HepG2 (cell line): ENCODE data around the gene MEX3D. TPM values are rescaled to one million over a fixed set of nuclear protein-coding genes. Genes with fewer than 3 reads are reported as not detected.

Source experiments
- ATAC-seq: fragments of 200-7000 bp; cut with Tn5 transposase; 3 replicates; pipeline ENCODE4 v1.9.1; 2020; ENCODE audit warnings: mild to moderate bottlenecking, moderate library complexity
- BruUV-seq: library from RNA; stranded (reverse); fragments of 400-500 nt; replicated peaks from 2 replicates; lab custom pipeline; 2021; lab: Mats Ljungman, UMichigan
- CTCF ChIA-PET: fragments of 300-600 bp; formaldehyde crosslinking; extraction: SDS; loops from one replicate; lab custom pipeline; 2021; ENCODE audit warnings: low total read pairs, inconsistent platforms, low intra/inter-chr PET ratio; lab: Yijun Ruan, JAX
- POLR2A ChIA-PET: fragments of 350-600 bp; sonication (Branson Sonifier 250); formaldehyde crosslinking; loops from one replicate; lab custom pipeline; 2020; ENCODE audit warnings: antibody characterized with exemption, inconsistent platforms; lab: Yijun Ruan, JAX
- DNase-seq: peaks from one replicate; pipeline ENCODE4 v3.0.0-alpha.2; 2015; ENCODE audit warnings: low spot score
- FAIRE-seq: peaks from 3 replicates; lab custom pipeline; 2011; peaks lifted over from hg19 to GRCh38; lab: Jason Lieb, UNC
- H2AFZ ChIP-seq: one replicate; pipeline ENCODE4 v1.6.1; 2011; ENCODE audit warnings: low read length, inconsistent platforms
- H3K27ac ChIP-seq: fragments of 300-600 bp; 3 replicates; pipeline ENCODE4 v1.8.0; 2011; ENCODE audit warnings: mixed run types, mild to moderate bottlenecking, mixed read lengths, low read length, inconsistent platforms; ENCODE audit not compliant: insufficient read depth; ENCODE audit errors: extremely low read length
- H3K27me3 ChIP-seq, 2 experiments: fragments of 200-600 bp in 1 of 2; 2 replicates in 1 of 2; 3 replicates in 1 of 2; pipeline versions ENCODE4 v1.6.0 to v1.8.0; 2011; ENCODE audit warnings: low read length in 2 of 2, mild to moderate bottlenecking in 2 of 2, moderate library complexity in 2 of 2, inconsistent platforms in 1 of 2; ENCODE audit not compliant: insufficient read depth in 2 of 2, control insufficient read depth in 1 of 2
- H3K36me3 ChIP-seq, 2 experiments: fragments of 200-600 bp in 1 of 2; replicated peaks in 1 of 2; 2 replicates in 1 of 2; 3 replicates in 1 of 2; pipeline versions ENCODE4 v1.5.1 to v1.8.0; 2011; ENCODE audit warnings: low read length in 2 of 2, inconsistent platforms in 1 of 2; ENCODE audit not compliant: insufficient read depth in 2 of 2, control insufficient read depth in 1 of 2
- H3K4me1 ChIP-seq: 2 replicates; pipeline ENCODE4 v1.5.1; 2012; ENCODE audit warnings: low read length, inconsistent platforms; ENCODE audit not compliant: insufficient read depth
- H3K4me2 ChIP-seq: 2 replicates; pipeline ENCODE4 v1.6.0; 2011; ENCODE audit warnings: low read depth, low read length, inconsistent platforms
- H3K4me3 ChIP-seq, 3 experiments: fragments of 200-600 bp in 1 of 3; sonication (generic), shearing (Covaris generic) in 1 of 3; replicated peaks in 1 of 3; 2 replicates each; pipeline ENCODE4 v1.5.1; 2011 to 2016; ENCODE audit warnings: low read length in 3 of 3, inconsistent platforms in 2 of 3, low read depth in 2 of 3, mild to moderate bottlenecking in 2 of 3, control low read depth in 1 of 3, mixed read lengths in 1 of 3; ENCODE audit not compliant: insufficient read depth in 1 of 3
- H3K79me2 ChIP-seq: one replicate; pipeline ENCODE4 v1.6.1; 2011; ENCODE audit warnings: low read length, inconsistent platforms; ENCODE audit not compliant: insufficient read depth
- H3K9ac ChIP-seq: 2 replicates; pipeline ENCODE4 v1.6.0; 2011; ENCODE audit warnings: mild to moderate bottlenecking, low read depth, low read length, inconsistent platforms; ENCODE audit not compliant: insufficient read depth
- H3K9me3 ChIP-seq: 2 replicates; pipeline ENCODE4 v1.5.1; 2012; ENCODE audit warnings: mild to moderate bottlenecking, low read length
- H4K20me1 ChIP-seq: 2 replicates; pipeline ENCODE4 v1.6.0; 2011; ENCODE audit warnings: inconsistent platforms, mild to moderate bottlenecking, low read length, moderate library complexity; ENCODE audit not compliant: insufficient read depth
- CBX1 ChIP-seq: IDR thresholded peaks from one replicate; pipeline ENCODE4 v1.6.1; 2016; ENCODE audit warnings: antibody characterized with exemption, low read depth
- HNRNPK ChIP-seq: fragments of 200-400 bp; formaldehyde crosslinking; IDR thresholded peaks from 2 replicates; pipeline ENCODE4 v1.6.1; 2018; ENCODE audit warnings: low read length, low read depth, moderate library complexity, mild to moderate bottlenecking; ENCODE audit not compliant: poor library complexity, severe bottlenecking
- HNRNPL ChIP-seq: fragments of 200-400 bp; formaldehyde crosslinking; IDR thresholded peaks from 2 replicates; pipeline ENCODE4 v1.6.1; 2017; ENCODE audit warnings: mild to moderate bottlenecking, low read depth, low read length
- IRF2 ChIP-seq: IDR thresholded peaks from 2 replicates; pipeline ENCODE4 v1.6.1; 2018; ENCODE audit warnings: missing genetic modification reagents, missing compliant biosample characterization
- MED8 ChIP-seq: sonication (generic); formaldehyde crosslinking; IDR thresholded peaks from 2 replicates; pipeline ENCODE4 v1.8.1; 2023; ENCODE audit warnings: mild to moderate bottlenecking, missing genetic modification reagents; ENCODE audit not compliant: insufficient replicate concordance
- SNAI1 ChIP-seq: sonication (generic); formaldehyde crosslinking; IDR thresholded peaks from 2 replicates; pipeline ENCODE4 v1.5.0; 2020; ENCODE audit warnings: mild to moderate bottlenecking, missing genetic modification reagents, borderline replicate concordance
- ZBTB33 ChIP-seq: sonication (generic); formaldehyde crosslinking; IDR thresholded peaks from 2 replicates; pipeline ENCODE4 v1.4.0; 2020; ENCODE audit warnings: missing genetic modification reagents
- ZBTB7B ChIP-seq: sonication (generic); formaldehyde crosslinking; IDR thresholded peaks from 2 replicates; pipeline ENCODE4 v1.4.0; 2020; ENCODE audit warnings: missing genetic modification reagents
- ZFP90 ChIP-seq: sonication (generic); formaldehyde crosslinking; IDR thresholded peaks from 2 replicates; pipeline ENCODE4 v1.8.0; 2022; ENCODE audit warnings: missing genetic modification reagents, mild to moderate bottlenecking, inconsistent platforms, borderline replicate concordance
- WGBS: methylation state at CpG from one replicate; pipeline ENCODE4 v1.1.6; 2017; ENCODE audit warnings: low lambda C conversion rate; 5-methylcytosine and 5-hydroxymethylcytosine counted together
- in situ Hi-C: cut with HindIII; loops from 2 replicates; pipeline ENCODE4 v1.10.0; 2017; ENCODE audit warnings: low pct_unique_long_range_greater_than_20kb; ENCODE audit not compliant: extremely low pct_ligation_motif_present
- intact Hi-C: fragments of 100-400 bp; cut with micrococcal nuclease; formaldehyde crosslinking; loops from one replicate; pipeline ENCODE4 v1.10.0; 2022; ENCODE audit not compliant: unreplicated experiment
- polyA plus RNA-seq, 8 experiments: library from polyadenylated mRNA; depleted of rRNA in 3 of 8; stranded (reverse) in 7 of 8; unstranded in 1 of 8; fragments of >200 nt; fragmentation: Illumina TruSeq in 4 of 8; extraction: Trizol in 4 of 8; gene quantifications; 2 replicates each; pipeline versions ENCODE4 v1.2.1 to v1.2.3, GENCODE V29; 2011 to 2016; ENCODE audit warnings: low read depth in 4 of 8, missing spikeins in 1 of 8, mixed read lengths in 1 of 8; ENCODE audit not compliant: insufficient read depth in 1 of 8
- total RNA-seq, 5 experiments: library from RNA; depleted of rRNA; stranded (reverse); fragments of >200 nt; fragmentation: Illumina TruSeq; extraction: Trizol; gene quantifications; 2 replicates each; pipeline ENCODE4 v1.2.3, GENCODE V29; 2016; ENCODE audit warnings: low read depth in 1 of 5

Gene MEX3D
- total and polyA plus RNA-seq, 2 of the 13 experiments (the other 11 are each of a cell fraction or from before 2014, with no cell fraction given): 3.6 to 17.1 TPM

GRCh38 chr19:1509602-1510441, 58.3 kb downstream of the MEX3D start:
- FAIRE-seq (no peak), ATAC-seq (no peak), DNase-seq (no peak)
- Histone ChIP-seq H3K27me3 (peaks cover 0 to 5% of the 10 kb centered on the region in 2 experiments; a peak in 2 of 5 replicates), H3K79me2 (no peaks in the 10 kb centered on the region), H4K20me1 (no peaks in the 10 kb centered on the region), H3K9ac (no peak overlapping the region), H3K36me3 (no peaks in the 10 kb centered on the region), H3K27ac (no peak overlapping the region), H3K4me1 (peaks cover 34% of the 10 kb centered on the region), H3K9me3 (no peaks in the 10 kb centered on the region), H2AFZ (no peak overlapping the region), H3K4me2 (peak overlapping the region; percentile 15; the same call in 1 of the 2 replicates), H3K4me3 (no peak overlapping the region)
- POLR2A ChIA-PET: interaction anchor here (1.0 to 2.1 kb wide), 2 partner anchors 17 to 19 kb away, joined by 3 to 8 read pairs; partner anchors contain the start of gene REEP6
- CTCF ChIA-PET: no interaction called here
- in situ Hi-C loops (loop anchor here (5.0 kb wide), 1 partner anchor 53 kb away; no protein-coding TSS in a partner anchor), intact Hi-C loops (no loop called here)
- 43% methylated on average over 7 of the region's 11 CpGs for WGBS
- BruUV-seq: no TSS peak
- peak; percentile 85 for TF ChIP-seq HNRNPK
- peak; percentile 85 for TF ChIP-seq HNRNPL
- peak; percentile 77; the same call in 1 of the 2 replicates for TF ChIP-seq ZBTB33 (CRISPR knock-in tag)
- no peak for TF ChIP-seq ZBTB7B (CRISPR knock-in tag)

GRCh38 chr19:1508507-1508856, 59.6 kb downstream of the MEX3D start:
- intact Hi-C loops (no loop called here), in situ Hi-C loops (no loop called here)
- WGBS: 74% methylated on average over 4 of the region's 12 CpGs
- Histone ChIP-seq H3K4me1 (peaks cover 34% of the 10 kb centered on the region), H2AFZ (no peak overlapping the region), H3K4me2 (no peak overlapping the region), H3K4me3 (no peak overlapping the region), H3K27ac (no peak overlapping the region), H3K27me3 (no peaks in the 10 kb centered on the region), H3K9me3 (no peaks in the 10 kb centered on the region), H4K20me1 (no peaks in the 10 kb centered on the region), H3K36me3 (no peaks in the 10 kb centered on the region), H3K79me2 (no peaks in the 10 kb centered on the region), H3K9ac (no peak overlapping the region)
- CTCF ChIA-PET: no interaction called here
- TF ChIP-seq SNAI1 (CRISPR knock-in tag) (no peak), CBX1 (no peak), ZFP90 (CRISPR knock-in tag) (peak; percentile 98), MED8 (CRISPR knock-in tag) (no peak), IRF2 (CRISPR knock-in tag) (no peak)
- ATAC-seq: no peak
- no peak for DNase-seq
- POLR2A ChIA-PET: interaction anchor here (2.1 kb wide), 1 partner anchor 16 kb away, joined by 8 read pairs; no protein-coding TSS in a partner anchor
- no peak for FAIRE-seq
- no TSS peak for BruUV-seq
